Measurements from ENCODE around the gene NCOA6.

The NCOA6 gene

DNA sequence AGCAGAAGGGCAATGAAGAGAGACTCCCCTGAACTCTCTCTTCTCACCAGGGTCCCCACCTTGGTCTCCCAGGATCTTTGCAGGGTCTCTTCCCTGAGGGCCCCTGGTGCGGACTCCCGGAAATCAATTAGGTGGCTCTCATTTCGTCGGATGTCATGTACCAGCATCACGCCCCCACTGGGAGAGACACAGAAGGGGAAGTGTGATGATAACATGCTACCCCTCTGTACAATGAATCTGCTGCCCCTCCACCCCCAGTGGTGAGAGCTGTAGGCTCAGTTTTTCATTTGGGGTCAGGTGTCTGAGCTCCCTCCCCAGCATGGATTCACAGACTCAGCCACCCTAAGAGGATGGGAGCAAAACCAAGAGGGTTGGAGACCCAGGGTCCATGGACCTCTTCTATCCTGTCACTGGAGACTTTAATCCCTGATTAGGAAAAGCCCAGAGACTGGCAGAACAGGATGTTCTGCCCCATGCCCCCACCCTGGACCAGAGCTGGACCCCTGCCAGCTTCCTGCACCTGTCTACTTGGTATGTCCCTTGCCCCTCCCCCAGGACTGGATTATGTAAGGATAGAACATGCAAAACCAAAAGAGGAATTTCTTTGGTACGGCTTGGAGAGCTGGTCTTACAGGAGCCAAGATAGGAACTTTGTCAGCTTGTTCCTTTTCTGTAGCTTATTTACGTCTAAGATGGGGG, 36.1 kb upstream of the NCOA6 start:
- no peaks in the 10 kb centered on the region for H3F3A ChIP-seq (ENCODE audit: control insufficient read depth, insufficient read depth)
- no peaks in the 10 kb centered on the region for H3K9me3 ChIP-seq (ENCODE audit: control insufficient read depth, insufficient read depth, low read length)
- H3K9me2 ChIP-seq (replicated peaks; ENCODE audit: control insufficient read depth, low read length): no peaks in the 10 kb centered on the region
- no peak overlapping the region for H3K27ac ChIP-seq (ENCODE audit: low read depth, low read length)
- no peaks in the 10 kb centered on the region for H3K36me3 ChIP-seq (ENCODE audit: control insufficient read depth, low read length)
- H3K4me2 ChIP-seq (ENCODE audit: low read length): no peak overlapping the region
- 0 out of 2 replicates have a peak, but pooled peaks cover 3% of the 10 kb centered on the region for H3K27me3 ChIP-seq (ENCODE audit: control insufficient read depth, low read length)
- H3K4me1 ChIP-seq (ENCODE audit: control insufficient read depth, low read length): no peaks in the 10 kb centered on the region
- H4K20me1 ChIP-seq (ENCODE audit: control insufficient read depth, insufficient read depth, low read depth, low read length): no peaks in the 10 kb centered on the region
- TF ChIP-seq, protein P1, sequence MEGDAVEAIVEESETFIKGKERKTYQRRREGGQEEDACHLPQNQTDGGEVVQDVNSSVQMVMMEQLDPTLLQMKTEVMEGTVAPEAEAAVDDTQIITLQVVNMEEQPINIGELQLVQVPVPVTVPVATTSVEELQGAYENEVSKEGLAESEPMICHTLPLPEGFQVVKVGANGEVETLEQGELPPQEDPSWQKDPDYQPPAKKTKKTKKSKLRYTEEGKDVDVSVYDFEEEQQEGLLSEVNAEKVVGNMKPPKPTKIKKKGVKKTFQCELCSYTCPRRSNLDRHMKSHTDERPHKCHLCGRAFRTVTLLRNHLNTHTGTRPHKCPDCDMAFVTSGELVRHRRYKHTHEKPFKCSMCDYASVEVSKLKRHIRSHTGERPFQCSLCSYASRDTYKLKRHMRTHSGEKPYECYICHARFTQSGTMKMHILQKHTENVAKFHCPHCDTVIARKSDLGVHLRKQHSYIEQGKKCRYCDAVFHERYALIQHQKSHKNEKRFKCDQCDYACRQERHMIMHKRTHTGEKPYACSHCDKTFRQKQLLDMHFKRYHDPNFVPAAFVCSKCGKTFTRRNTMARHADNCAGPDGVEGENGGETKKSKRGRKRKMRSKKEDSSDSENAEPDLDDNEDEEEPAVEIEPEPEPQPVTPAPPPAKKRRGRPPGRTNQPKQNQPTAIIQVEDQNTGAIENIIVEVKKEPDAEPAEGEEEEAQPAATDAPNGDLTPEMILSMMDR (IDR thresholded peaks at IDR 0.05; ENCODE audit: low read depth, low read length, poor library complexity, severe bottlenecking): no peak
- TF ChIP-seq EZH2phosphoT487 (IDR thresholded peaks at IDR 0.05; ENCODE audit: borderline replicate concordance, low read length): no peak
- no peak overlapping the region for H3K4me3 ChIP-seq (ENCODE audit: low read length)
- H3K79me2 ChIP-seq (ENCODE audit: control insufficient read depth, low read length): no peaks in the 10 kb centered on the region

DNA sequence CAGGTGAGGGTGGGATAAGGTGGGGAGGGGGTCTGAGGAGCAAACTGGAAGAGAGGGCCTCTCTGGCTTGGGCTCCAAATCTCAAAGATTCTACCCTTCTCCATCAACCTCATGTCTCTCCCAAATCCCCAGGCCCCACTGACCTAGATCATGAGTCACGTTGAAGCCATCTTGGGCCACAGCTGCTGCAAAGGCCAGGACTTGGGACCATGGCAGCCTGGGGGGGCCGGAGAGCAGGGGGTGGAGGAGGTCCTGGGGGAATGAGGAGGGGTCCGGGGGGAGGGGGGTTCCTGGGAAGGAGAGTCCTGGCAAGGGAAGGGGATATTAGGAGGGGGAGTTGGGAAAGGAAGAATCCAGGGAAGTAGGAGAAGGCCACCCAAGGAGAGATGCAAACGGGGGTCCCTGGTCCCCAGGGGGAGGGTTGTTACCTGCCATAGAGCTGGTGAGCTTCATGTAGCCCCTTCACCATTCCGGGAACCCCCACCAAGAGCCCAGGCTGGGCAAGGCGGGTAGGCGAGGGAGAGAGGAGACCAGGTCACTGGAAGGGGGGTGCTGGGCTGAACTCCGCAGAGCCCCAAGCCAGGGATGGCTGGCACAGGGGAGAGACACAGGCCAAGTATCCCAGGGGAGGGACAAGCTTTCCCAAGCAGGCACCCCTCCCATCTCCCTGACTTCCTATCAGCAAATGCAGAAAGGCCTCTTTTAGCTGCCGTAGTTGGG, 34.5 kb upstream of the NCOA6 start:
- no peaks in the 10 kb centered on the region for H3F3A ChIP-seq (ENCODE audit: control insufficient read depth, insufficient read depth)
- no peaks in the 10 kb centered on the region for H3K4me1 ChIP-seq (ENCODE audit: control insufficient read depth, low read length)
- no peaks in the 10 kb centered on the region for H3K36me3 ChIP-seq (ENCODE audit: control insufficient read depth, low read length)
- H3K9me2 ChIP-seq (replicated peaks; ENCODE audit: control insufficient read depth, low read length): no peaks in the 10 kb centered on the region
- H3K4me3 ChIP-seq (ENCODE audit: low read length): no peak overlapping the region
- TF ChIP-seq, protein P1 (IDR thresholded peaks at IDR 0.05; ENCODE audit: low read depth, low read length, poor library complexity, severe bottlenecking): no peak
- TF ChIP-seq EZH2phosphoT487 (IDR thresholded peaks at IDR 0.05; ENCODE audit: borderline replicate concordance, low read length): no peak
- H3K27me3 ChIP-seq (ENCODE audit: control insufficient read depth, low read length): no peaks in the 10 kb centered on the region
- H3K9me3 ChIP-seq (ENCODE audit: control insufficient read depth, insufficient read depth, low read length): no peaks in the 10 kb centered on the region
- no peaks in the 10 kb centered on the region for H4K20me1 ChIP-seq (ENCODE audit: control insufficient read depth, insufficient read depth, low read depth, low read length)
- no peaks in the 10 kb centered on the region for H3K79me2 ChIP-seq (ENCODE audit: control insufficient read depth, low read length)
- H3K4me2 ChIP-seq (ENCODE audit: low read length): no peak overlapping the region
- no peak overlapping the region for H3K27ac ChIP-seq (ENCODE audit: low read depth, low read length)

DNA sequence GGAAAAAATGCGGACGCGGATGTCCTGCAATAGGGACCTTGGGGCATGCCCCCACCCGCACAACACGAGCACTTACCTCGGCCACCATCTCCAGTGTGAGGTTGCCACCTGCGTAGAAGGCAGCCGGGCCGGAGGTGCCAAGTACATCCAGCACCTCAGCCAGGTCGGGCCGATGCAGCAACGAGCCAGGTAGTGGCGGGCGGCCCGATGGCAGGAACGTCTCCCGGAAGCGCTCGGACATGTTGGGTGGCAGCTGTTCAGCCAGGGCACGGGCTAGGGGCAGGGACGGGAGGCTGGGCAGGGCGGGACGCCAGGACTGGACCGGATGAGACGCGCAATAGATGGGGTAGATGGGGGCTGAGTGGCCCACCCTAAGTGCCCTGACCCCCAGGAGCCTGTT, 33.9 kb upstream of the NCOA6 start:
- no peak overlapping the region for H3K4me3 ChIP-seq (ENCODE audit: low read length)
- no peaks in the 10 kb centered on the region for H4K20me1 ChIP-seq (ENCODE audit: control insufficient read depth, insufficient read depth, low read depth, low read length)
- H3K4me2 ChIP-seq (ENCODE audit: low read length): no peak overlapping the region
- H3K9me2 ChIP-seq (replicated peaks; ENCODE audit: control insufficient read depth, low read length): no peaks in the 10 kb centered on the region
- no peak overlapping the region for H3K27ac ChIP-seq (ENCODE audit: low read depth, low read length)
- H3K36me3 ChIP-seq (ENCODE audit: control insufficient read depth, low read length): no peaks in the 10 kb centered on the region
- H3K79me2 ChIP-seq (ENCODE audit: control insufficient read depth, low read length): no peaks in the 10 kb centered on the region
- H3K4me1 ChIP-seq (ENCODE audit: control insufficient read depth, low read length): no peaks in the 10 kb centered on the region
- H3K27me3 ChIP-seq (ENCODE audit: control insufficient read depth, low read length): no peaks in the 10 kb centered on the region
- TF ChIP-seq, protein P1 (IDR thresholded peaks at IDR 0.05; ENCODE audit: low read depth, low read length, poor library complexity, severe bottlenecking): no peak
- no peak for TF ChIP-seq EZH2phosphoT487 (IDR thresholded peaks at IDR 0.05; ENCODE audit: borderline replicate concordance, low read length)
- H3F3A ChIP-seq (ENCODE audit: control insufficient read depth, insufficient read depth): no peaks in the 10 kb centered on the region
- H3K9me3 ChIP-seq (ENCODE audit: control insufficient read depth, insufficient read depth, low read length): no peaks in the 10 kb centered on the region

All from DOHH2 (cell line).